ENCODE results near the gene GBE1.

GRCh38 chr3:81592101-81592500, 169.3 kb downstream of the GBE1 start:
- TF ChIP-seq CTCF (IDR thresholded peaks at IDR 0.05): no peak
- TF ChIP-seq POLR2AphosphoS5 (IDR thresholded peaks at IDR 0.05): no peak
- TF ChIP-seq POLR2A (IDR thresholded peaks at IDR 0.05): no peak

Data from sigmoid colon (tissue), 4 donors.